ENCODE results near the gene SCNM1. TPM values are rescaled to one million over a fixed set of nuclear protein-coding genes. Genes with fewer than 3 reads are reported as not detected.

SCNM1 gene
- total RNA-seq, 1 experiment from 2014 or later = 53.6 TPM

- Mint-ChIP-seq H3K4me3 (ENCODE audit: unreplicated experiment) (peak within 1 kb of the TSS; percentile 86), H3K4me1 (ENCODE audit: low read depth, unreplicated experiment) (peaks cover 12% of the 10 kb centered on the region), H3K27me3 (ENCODE audit: insufficient read depth, unreplicated experiment) (no peaks in the 10 kb centered on the region), H3K9me3 (ENCODE audit: unreplicated experiment) (no peaks in the 10 kb centered on the region), H3K27ac (ENCODE audit: unreplicated experiment) (peak within 1 kb of the TSS; percentile 10), H3K36me3 (ENCODE audit: insufficient read depth, unreplicated experiment) (peaks cover 4% of the 10 kb centered on the region)
- BruUV-seq (replicated peaks) = TSS peak; percentile 30
- no peaks in the 10 kb centered on the region for H3K27me3 ChIP-seq (replicated peaks; ENCODE audit: control insufficient read depth, insufficient read depth, low read length)
- H3K36me3 ChIP-seq (ENCODE audit: control insufficient read depth, insufficient read depth, low read length) = no peaks in the 10 kb centered on the region
- intact Hi-C loops (cut with micrococcal nuclease; ENCODE audit: unreplicated experiment) = loop anchor here (2.0 kb wide), 2 partner anchors 16 to 76 kb away; partner anchors contain the start of gene GABPB2
- ChIA-PET POLR2A (no interaction called here), CTCF (interaction anchor here (1.5 kb wide), 1 partner anchor 15 kb away, joined by 4 read pairs; no protein-coding TSS in a partner anchor)
- peak; percentile 93 to 95 for DNase-seq
- H3K9me3 ChIP-seq = no peaks in the 10 kb centered on the region
- peak within 1 kb of the TSS; percentile 80 for H3K4me3 ChIP-seq (ENCODE audit: low read depth, low read length)
- H3K4me1 ChIP-seq = peaks cover 16% of the 10 kb centered on the region
- no peak for TF ChIP-seq CTCF (IDR thresholded peaks at IDR 0.05; ENCODE audit: insufficient read depth in 1 of 2, low read depth in 1 of 2, low read length in 1 of 2, severe bottlenecking in 1 of 2, unreplicated experiment in 1 of 2)
Observed at GRCh38 chr1:151146412-151147131, 19.4 kb upstream of the SCNM1 start, which contains the start of gene SEMA6C. Gene SEMA6C (minus strand): TSS chr1:151146631. CDS start chr1:151142621, 4,010 bp downstream.

GRCh38 chr1:151147132-151147503 is 18.8 kb upstream of the SCNM1 start:
- BruUV-seq (replicated peaks) = no TSS peak
- Mint-ChIP-seq H3K9me3 (ENCODE audit: unreplicated experiment) (no peaks in the 10 kb centered on the region), H3K27ac (ENCODE audit: unreplicated experiment) (peak overlapping the region; percentile 4), H3K4me1 (ENCODE audit: low read depth, unreplicated experiment) (peaks cover 12% of the 10 kb centered on the region), H3K4me3 (ENCODE audit: unreplicated experiment) (peak overlapping the region; percentile 86), H3K27me3 (ENCODE audit: insufficient read depth, unreplicated experiment) (no peaks in the 10 kb centered on the region), H3K36me3 (ENCODE audit: insufficient read depth, unreplicated experiment) (peaks cover 4% of the 10 kb centered on the region)
- H3K9me3 ChIP-seq = no peaks in the 10 kb centered on the region
- CTCF ChIA-PET = interaction anchor here (1.5 kb wide), 1 partner anchor 16 kb away, joined by 4 read pairs; no protein-coding TSS in a partner anchor
- no peaks in the 10 kb centered on the region for H3K36me3 ChIP-seq (ENCODE audit: control insufficient read depth, insufficient read depth, low read length)
- peak in 1 of 2 experiments; percentile 20 for DNase-seq
- H3K4me1 ChIP-seq = peaks cover 16% of the 10 kb centered on the region
- H3K27me3 ChIP-seq (replicated peaks; ENCODE audit: control insufficient read depth, insufficient read depth, low read length) = no peaks in the 10 kb centered on the region
- no peak for TF ChIP-seq CTCF (IDR thresholded peaks at IDR 0.05; ENCODE audit: insufficient read depth in 1 of 2, low read depth in 1 of 2, low read length in 1 of 2, severe bottlenecking in 1 of 2, unreplicated experiment in 1 of 2)
- intact Hi-C loops (cut with micrococcal nuclease; ENCODE audit: unreplicated experiment) = loop anchor here (2.0 kb wide), 2 partner anchors 16 to 76 kb away; partner anchors contain the start of gene GABPB2
- H3K4me3 ChIP-seq (ENCODE audit: low read depth, low read length) = peak overlapping the region; percentile 80
- POLR2A ChIA-PET = no interaction called here

- H3K27me3 ChIP-seq (replicated peaks; ENCODE audit: control insufficient read depth, insufficient read depth, low read length) = no peaks in the 10 kb centered on the region
- H3K4me1 ChIP-seq = peaks cover 16% of the 10 kb centered on the region
- POLR2A ChIA-PET = no interaction called here
- intact Hi-C loops (cut with micrococcal nuclease; ENCODE audit: unreplicated experiment) = loop anchor here (2.0 kb wide), 2 partner anchors 17 to 77 kb away; partner anchors contain the start of gene GABPB2
- no peaks in the 10 kb centered on the region for H3K9me3 ChIP-seq
- peak overlapping the region; percentile 10 for H3K27ac Mint-ChIP-seq (ENCODE audit: unreplicated experiment)
- DNase-seq = peak in 1 of 2 experiments; percentile 35
- peaks cover 4% of the 10 kb centered on the region for H3K36me3 Mint-ChIP-seq (ENCODE audit: insufficient read depth, unreplicated experiment)
- no peaks in the 10 kb centered on the region for H3K27me3 Mint-ChIP-seq (ENCODE audit: insufficient read depth, unreplicated experiment)
- BruUV-seq (replicated peaks) = no TSS peak
- H3K4me3 Mint-ChIP-seq (ENCODE audit: unreplicated experiment) = peak overlapping the region; percentile 86
- peaks cover 12% of the 10 kb centered on the region for H3K4me1 Mint-ChIP-seq (ENCODE audit: low read depth, unreplicated experiment)
- CTCF ChIA-PET = interaction anchor here (1.5 kb wide), 1 partner anchor 17 kb away, joined by 4 read pairs; no protein-coding TSS in a partner anchor
- H3K36me3 ChIP-seq (ENCODE audit: control insufficient read depth, insufficient read depth, low read length) = no peaks in the 10 kb centered on the region
- peak overlapping the region; percentile 80 for H3K4me3 ChIP-seq (ENCODE audit: low read depth, low read length)
- no peaks in the 10 kb centered on the region for H3K9me3 Mint-ChIP-seq (ENCODE audit: unreplicated experiment)
- TF ChIP-seq CTCF (IDR thresholded peaks at IDR 0.05; ENCODE audit: insufficient read depth in 1 of 2, low read depth in 1 of 2, low read length in 1 of 2, severe bottlenecking in 1 of 2, unreplicated experiment in 1 of 2) = no peak
Observed at GRCh38 chr1:151147665-151148064, 18.3 kb upstream of the SCNM1 start.
